Measurements from ENCODE around the gene KCTD5. TPM values are rescaled to one million over a fixed set of nuclear protein-coding genes. Genes with fewer than 3 reads are reported as not detected.

The KCTD5 gene
- total and polyA plus RNA-seq, 2 experiments from 2014 or later, result 19.7 to 31.8 TPM

- TF ChIP-seq CREB1 (CRISPR knock-in tag; IDR thresholded peaks at IDR 0.05; ENCODE audit: low read depth) (no peak), ZNF114 (CRISPR knock-in tag; IDR thresholded peaks at IDR 0.05) (no peak), JUNB (IDR thresholded peaks at IDR 0.05; ENCODE audit: unreplicated experiment) (no peak), EZH2phosphoT487 (IDR thresholded peaks at IDR 0.05; ENCODE audit: unreplicated experiment) (no peak), CTCF (conservative IDR thresholded peaks at IDR 0.05; ENCODE audit: low read depth in 2 of 2) (no peak), REST (IDR thresholded peaks at IDR 0.05; ENCODE audit: unreplicated experiment) (no peak), ETS1 (IDR thresholded peaks at IDR 0.05) (no peak), NANOG (IDR thresholded peaks at IDR 0.05; ENCODE audit: borderline replicate concordance) (no peak)
- no peak overlapping the region; the same call in 2 of the 3 replicates for H3K4me3 Mint-ChIP-seq
- Histone ChIP-seq H3K36me3 (ENCODE audit: insufficient read depth) (no peaks in the 10 kb centered on the region), H3K27me3 (ENCODE audit: insufficient read depth) (no peaks in the 10 kb centered on the region), H3K9me2 (ENCODE audit: insufficient read depth) (no peaks in the 10 kb centered on the region), H3K27ac (ENCODE audit: low read depth) (no peak overlapping the region), H4K20me1 (replicated peaks; ENCODE audit: insufficient read depth) (no peaks in the 10 kb centered on the region), H3K4me2 (no peak overlapping the region), H3F3A (replicated peaks; ENCODE audit: low read depth) (no peaks in the 10 kb centered on the region), H3K4me3 (no peak overlapping the region), H3K79me2 (replicated peaks; ENCODE audit: insufficient read depth) (no peaks in the 10 kb centered on the region), H2AFZ (no peak overlapping the region), H3K4me1 (ENCODE audit: insufficient read depth) (no peaks in the 10 kb centered on the region)
- no peaks in the 10 kb centered on the region; the same call in 2 of the 3 replicates for H3K36me3 Mint-ChIP-seq (ENCODE audit: low read depth)
- DNase-seq (ENCODE audit: low spot score) (no peak), ATAC-seq (no peak)
- H3K4me1 Mint-ChIP-seq, result peaks cover 3% of the 10 kb centered on the region; the same call in 1 of the 3 replicates
- peak overlapping the region; percentile 34; the same call in 1 of the 2 replicates for H3K27ac Mint-ChIP-seq
- peaks cover 9% of the 10 kb centered on the region for H3K27me3 Mint-ChIP-seq (ENCODE audit: insufficient read depth, low read depth, poor library complexity)
- H3K9me3 Mint-ChIP-seq, result no peaks in the 10 kb centered on the region
Measured at GRCh38 chr16:2740476-2740875, 58.2 kb downstream of the KCTD5 start.

GRCh38 chr16:2741168-2741567 is 58.8 kb downstream of the KCTD5 start:
- TF ChIP-seq NANOG (IDR thresholded peaks at IDR 0.05; ENCODE audit: borderline replicate concordance), result no peak
- TF ChIP-seq EZH2phosphoT487 (IDR thresholded peaks at IDR 0.05; ENCODE audit: unreplicated experiment), result no peak
- TF ChIP-seq JUNB (IDR thresholded peaks at IDR 0.05; ENCODE audit: unreplicated experiment), result no peak
- no peak for TF ChIP-seq CTCF (conservative IDR thresholded peaks at IDR 0.05; ENCODE audit: low read depth in 2 of 2)
- Mint-ChIP-seq H3K27ac (no peak overlapping the region), H3K27me3 (ENCODE audit: insufficient read depth, low read depth, poor library complexity) (peaks cover 9% of the 10 kb centered on the region), H3K4me3 (no peak overlapping the region), H3K4me1 (peaks cover 3% of the 10 kb centered on the region; the same call in 1 of the 3 replicates), H3K9me3 (no peaks in the 10 kb centered on the region), H3K36me3 (ENCODE audit: low read depth) (no peaks in the 10 kb centered on the region; the same call in 2 of the 3 replicates)
- ATAC-seq (no peak), DNase-seq (ENCODE audit: low spot score) (no peak)
- Histone ChIP-seq H4K20me1 (replicated peaks; ENCODE audit: insufficient read depth) (no peaks in the 10 kb centered on the region), H2AFZ (no peak overlapping the region), H3K79me2 (replicated peaks; ENCODE audit: insufficient read depth) (no peaks in the 10 kb centered on the region), H3F3A (replicated peaks; ENCODE audit: low read depth) (no peaks in the 10 kb centered on the region), H3K36me3 (ENCODE audit: insufficient read depth) (no peaks in the 10 kb centered on the region), H3K9me2 (ENCODE audit: insufficient read depth) (no peaks in the 10 kb centered on the region), H3K27ac (ENCODE audit: low read depth) (no peak overlapping the region), H3K4me3 (no peak overlapping the region), H3K4me2 (no peak overlapping the region), H3K27me3 (ENCODE audit: insufficient read depth) (no peaks in the 10 kb centered on the region), H3K4me1 (ENCODE audit: insufficient read depth) (no peaks in the 10 kb centered on the region)

Measured in GM23338 (cell line).